Right ventricle myocardium inferior (tissue), 1 donor: ENCODE measurements around the gene ZFP36L2. TPM values are rescaled to one million over a fixed set of nuclear protein-coding genes. Genes with fewer than 3 reads are reported as not detected.
A peak's percentile ranks its signal among the peaks of the same experiment; 100 is the strongest.
"Not testable (repeated sequence)": the region's sequence is repeated elsewhere in the genome, so short reads cannot be mapped to it uniquely, and the experiment has no call there.

Source experiments
- ATAC-seq: fragments of 200-7000 bp; cut with Tn5 transposase; one replicate; pipeline ENCODE4 v1.9.1; 2020; ENCODE audit warnings: mild to moderate bottlenecking, moderate library complexity
- DNase-seq: peaks from one replicate; pipeline ENCODE4 v3.0.0; 2021; ENCODE audit errors: missing footprints
- intact Hi-C: fragments of 100-400 bp; cut with DNase I; formaldehyde crosslinking; loops from one replicate; pipeline ENCODE4 v1.11.0; 2022
- total RNA-seq: library from RNA; stranded (reverse); fragmentation: NEBNext Ultra II Directional; extraction: Animal tissue kit (Norgen Biotek cat#: 25700); gene quantifications from one replicate; pipeline ENCODE4 v1.2.1, GENCODE V29; 2021
- donor health status: DM: no; HTN: yes; CAD: no; lungs with severe emphysema.

Gene ZFP36L2
- total RNA-seq, 1 donor from 2014 or later, result 51.1 TPM

- DNase-seq (no peak), ATAC-seq (no peak)
- intact Hi-C loops, result no loop called here
Measured at GRCh38 chr2:43197588-43197896, 28.9 kb downstream of the ZFP36L2 start.

- intact Hi-C loops, result no loop called here
- no peak for DNase-seq
- no peak for ATAC-seq
Measured at GRCh38 chr2:43196768-43197587, 29.4 kb downstream of the ZFP36L2 start.

DNA sequence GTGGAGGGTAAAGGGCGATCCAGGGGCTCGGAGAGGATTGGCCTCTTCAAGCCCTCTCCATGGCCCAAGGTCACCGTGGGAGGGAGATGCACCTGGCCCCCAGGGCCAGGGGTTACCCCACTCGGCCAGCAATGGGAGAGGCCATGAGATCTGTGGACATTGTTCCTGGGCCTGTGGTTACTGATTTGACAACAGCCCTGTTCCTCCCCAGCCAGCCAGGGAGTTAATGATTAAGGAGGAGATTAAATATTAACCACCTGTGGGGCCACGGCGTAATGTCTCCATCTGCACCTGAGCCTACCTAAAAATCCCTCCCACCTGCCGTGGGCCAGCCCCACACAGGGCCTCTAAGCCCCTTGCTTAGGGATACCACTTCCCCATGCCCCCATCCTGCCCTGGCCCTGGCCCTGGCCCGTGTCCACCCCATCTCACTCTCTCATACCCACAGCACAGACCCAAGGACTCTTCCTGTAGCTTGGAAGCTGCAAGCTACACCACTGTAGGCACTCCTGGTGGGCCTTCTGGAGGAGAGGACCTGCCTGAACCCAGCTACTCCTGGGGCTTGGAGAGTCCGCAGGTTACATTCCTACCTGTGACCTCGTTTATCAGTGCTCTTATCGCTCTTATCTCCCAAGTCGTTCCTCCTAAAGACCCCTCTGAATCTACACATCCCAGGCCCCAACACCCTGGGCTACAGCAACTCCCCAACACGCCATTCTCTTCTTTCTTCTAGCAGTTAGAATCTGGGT, 32.1 kb downstream of the ZFP36L2 start:
- ATAC-seq, result no peak
- no peak for DNase-seq
- intact Hi-C loops, result no loop called here

GRCh38 chr2:43193652-43194120, 32.7 kb downstream of the ZFP36L2 start:
- DNase-seq, result no peak
- ATAC-seq, result no peak
- intact Hi-C loops, result no loop called here

DNA sequence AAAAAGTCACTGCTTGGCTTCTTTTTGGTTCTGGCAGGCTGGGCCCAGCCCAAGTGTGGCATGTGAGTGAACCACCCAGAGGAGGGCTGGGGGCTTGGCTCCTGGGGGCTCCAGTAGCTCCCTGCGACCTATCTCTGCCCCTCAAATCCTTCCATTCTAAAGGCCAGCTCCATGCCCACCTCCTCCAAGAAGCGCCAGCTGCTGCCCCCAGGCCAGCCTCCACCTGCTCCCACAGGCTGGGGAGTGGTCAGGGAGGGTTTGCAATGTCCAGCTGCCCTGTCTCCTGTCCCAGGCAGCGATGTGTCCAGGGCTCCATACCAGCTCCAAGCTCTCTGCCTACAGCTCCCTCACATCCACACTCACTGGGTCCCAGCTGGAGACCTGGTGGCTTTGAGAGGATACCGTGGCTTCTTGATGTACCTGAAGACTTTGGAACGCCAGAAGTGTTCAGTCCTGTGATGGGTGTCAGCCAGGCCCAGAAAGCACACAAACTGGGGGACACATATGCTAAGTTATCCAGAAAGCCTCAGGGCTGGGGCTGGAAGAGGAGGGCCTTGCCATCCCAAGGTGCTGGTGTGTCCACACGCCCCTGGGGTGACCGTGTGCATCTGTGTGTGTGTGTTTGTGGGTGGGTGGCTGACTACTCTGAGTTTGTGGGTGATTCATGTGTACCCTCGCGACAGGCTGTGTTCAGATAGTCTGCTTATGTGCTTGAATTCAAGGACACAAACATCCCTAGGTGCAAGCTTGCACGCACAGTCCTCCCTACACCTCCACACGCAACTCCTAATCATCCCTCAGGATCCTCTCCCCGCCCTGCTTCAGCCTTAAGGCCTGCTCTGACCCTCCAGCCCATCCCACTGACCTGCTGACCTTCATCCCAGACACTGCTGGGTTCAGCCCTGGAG, 33.4 kb downstream of the ZFP36L2 start:
- intact Hi-C loops, result no loop called here
- ATAC-seq, result no peak
- no peak for DNase-seq

DNA sequence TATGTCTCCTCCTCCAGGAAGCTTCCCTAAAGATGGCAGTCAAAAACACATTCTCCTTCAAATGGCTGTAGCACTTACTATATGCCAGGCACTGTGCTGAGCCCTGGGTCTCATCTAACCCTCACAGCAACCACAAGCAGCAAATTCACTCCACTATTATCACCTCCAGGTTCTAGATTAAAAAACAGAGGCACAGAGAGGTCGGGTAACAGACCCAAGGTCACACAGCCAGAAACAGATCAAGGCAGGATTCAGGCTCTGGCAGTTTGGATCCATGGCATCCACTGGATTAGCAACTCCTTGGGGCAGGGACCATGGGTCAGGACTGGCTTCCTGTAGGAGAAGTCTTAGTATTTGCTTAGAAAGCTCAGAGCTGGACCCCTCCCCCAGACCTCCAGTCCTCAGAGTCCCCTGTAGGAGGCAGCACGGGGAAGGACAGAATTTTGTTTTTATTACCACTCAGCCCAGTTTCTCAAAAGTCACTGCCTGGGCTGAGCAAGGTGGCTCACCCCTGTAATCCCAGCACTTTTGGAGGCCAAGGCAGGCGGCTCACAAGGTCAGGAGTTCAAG, 34.4 kb downstream of the ZFP36L2 start:
- ATAC-seq, result no peak
- no peak for DNase-seq
- intact Hi-C loops, result no loop called here

DNA sequence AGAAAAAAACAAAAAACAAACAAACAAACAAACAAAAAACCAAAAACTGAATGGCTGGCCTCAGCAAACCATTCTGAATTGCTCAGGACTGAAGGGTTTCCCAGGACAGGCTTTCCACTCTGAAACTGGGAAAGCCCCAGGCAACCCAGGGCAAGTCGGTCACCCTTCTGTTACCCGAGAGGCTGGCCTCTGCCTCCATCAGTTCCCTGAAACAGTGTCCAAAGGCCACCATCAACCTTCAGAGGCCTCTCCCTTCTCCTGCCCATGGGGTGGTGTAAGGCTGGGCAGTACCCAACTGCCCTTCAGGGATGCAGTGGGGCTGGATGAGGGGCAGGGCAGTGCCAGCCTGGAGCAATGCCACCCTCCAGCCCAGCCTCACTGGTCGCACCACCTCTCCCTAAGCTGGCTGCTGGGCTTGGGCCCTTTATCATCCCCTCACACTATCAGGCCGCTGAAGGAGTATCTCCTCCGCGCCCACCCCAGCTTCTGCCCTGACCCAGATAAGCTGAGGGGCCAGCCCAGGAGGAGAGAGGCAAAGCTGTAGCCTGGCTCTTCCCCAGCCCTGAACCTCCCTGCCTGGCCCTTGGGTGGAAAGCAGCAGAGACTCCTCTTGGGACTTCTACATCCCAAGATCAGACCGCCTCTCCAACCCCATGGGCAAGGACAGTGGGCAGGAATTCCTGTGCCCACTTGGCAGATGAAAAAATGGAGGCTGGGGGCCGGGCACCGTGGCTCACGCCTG, 35.9 kb downstream of the ZFP36L2 start:
- no peak for ATAC-seq
- no peak for DNase-seq
- intact Hi-C loops, result no loop called here

DNA sequence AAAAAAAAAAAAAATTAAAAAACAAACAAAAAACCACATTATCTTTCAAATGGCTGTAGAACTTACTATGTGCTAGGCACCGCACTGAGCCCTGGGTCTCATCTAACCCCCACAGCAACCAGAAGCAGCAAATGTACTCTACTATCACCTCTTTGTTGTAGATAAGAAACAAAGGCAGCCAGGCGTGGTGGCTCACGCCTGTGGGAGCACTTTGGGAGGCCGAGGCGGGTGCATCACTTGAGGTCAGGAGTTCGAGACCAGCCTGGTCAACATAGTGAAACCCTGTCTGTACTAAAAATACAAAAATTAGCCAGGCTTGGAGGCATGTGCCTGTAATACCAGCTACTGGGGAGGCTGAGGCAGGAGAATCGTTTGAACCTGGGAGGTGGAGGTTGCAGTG, 36.5 kb downstream of the ZFP36L2 start:
- intact Hi-C loops, DNase-seq, ATAC-seq: not testable (repeated sequence)

DNA sequence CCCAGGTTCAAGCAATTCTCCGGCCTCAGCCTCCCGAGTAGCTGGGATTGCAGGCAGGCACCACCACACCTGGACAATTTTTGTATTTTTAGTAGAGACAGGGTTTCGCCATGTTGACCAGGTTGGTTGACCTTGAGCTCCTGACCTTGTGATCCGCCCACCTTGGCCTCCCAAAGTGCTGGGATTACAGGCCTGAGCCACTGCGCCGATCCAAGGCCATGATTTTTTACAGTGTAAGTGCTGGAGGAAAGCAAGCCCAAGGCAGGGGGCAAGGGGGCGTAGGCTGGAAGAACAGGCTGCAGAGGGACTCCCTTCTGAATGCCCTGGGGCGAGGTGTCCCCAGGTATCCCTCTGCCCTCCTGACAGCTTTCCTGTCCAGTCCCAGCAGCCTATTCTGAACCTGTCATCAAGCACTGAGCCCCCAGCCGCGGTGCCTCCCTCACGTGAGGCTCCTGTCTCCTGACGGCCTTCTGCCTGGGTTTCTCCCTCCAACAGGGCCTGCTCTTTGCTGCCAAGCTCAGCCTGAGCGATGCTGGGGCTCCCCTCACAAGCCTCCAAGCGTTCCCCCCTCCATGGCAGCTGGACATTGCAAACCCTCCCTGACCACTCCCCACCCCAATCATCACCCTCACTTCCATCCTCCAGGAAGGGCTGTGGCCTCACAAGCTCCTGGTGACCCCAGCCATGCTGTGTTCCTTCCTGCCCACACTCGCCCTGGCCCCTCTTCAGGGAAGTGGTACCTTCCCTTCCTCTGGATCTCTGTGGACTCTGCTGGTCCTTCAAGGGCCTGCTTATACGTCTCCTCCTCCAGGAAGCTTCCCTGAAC, 37.6 kb downstream of the ZFP36L2 start:
- ATAC-seq, result no peak
- intact Hi-C loops, result no loop called here
- no peak for DNase-seq

- no peak for DNase-seq
- peak; percentile 61 for ATAC-seq
Measured at GRCh38 chr2:43186679-43187374, 39.6 kb downstream of the ZFP36L2 start.

DNA sequence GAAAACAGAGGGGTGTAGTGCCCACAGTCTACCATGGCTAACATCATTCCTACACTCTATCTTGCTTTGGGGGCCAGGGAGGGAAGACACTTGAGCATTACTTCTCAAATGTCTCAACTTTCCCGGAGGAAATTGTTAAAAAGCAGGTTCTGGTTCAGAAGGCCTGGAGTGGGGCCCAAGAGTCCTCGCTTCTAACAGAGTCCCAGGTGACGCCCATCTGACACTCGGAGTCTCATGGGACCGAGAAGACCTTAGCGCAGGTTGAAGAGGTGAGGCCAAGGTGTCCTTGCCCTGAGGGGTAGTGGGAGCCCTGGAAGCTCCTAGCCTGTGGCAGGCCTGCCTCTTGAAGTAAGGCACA, 40.1 kb downstream of the ZFP36L2 start:
- no peak for DNase-seq
- ATAC-seq, result no peak
- intact Hi-C loops, result no loop called here

More at GRCh38 chr2:43186679-43187374, 39.6 kb downstream of the ZFP36L2 start:
- intact Hi-C loops, result no loop called here

DNA sequence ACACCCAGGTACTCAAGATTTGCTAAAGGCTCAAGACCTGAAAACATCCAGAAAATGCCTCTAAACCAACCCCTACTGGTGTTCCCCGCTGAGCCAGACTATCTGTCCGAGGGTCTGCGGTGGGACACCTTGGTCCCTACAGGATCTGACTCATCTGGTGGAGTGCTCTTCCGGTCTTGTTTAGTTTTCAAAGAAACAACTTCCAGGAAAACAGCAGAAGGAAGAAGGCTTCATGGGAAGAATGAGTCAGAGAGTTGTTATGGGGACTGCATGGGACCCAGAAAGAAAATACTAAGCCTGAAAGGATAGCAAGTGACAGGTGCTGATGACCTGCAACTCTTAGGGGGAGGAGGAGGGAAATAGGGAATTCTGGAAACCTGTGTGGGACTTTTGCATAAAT, 41.3 kb downstream of the ZFP36L2 start:
- intact Hi-C loops, result no loop called here
- DNase-seq, result no peak
- no peak for ATAC-seq

DNA sequence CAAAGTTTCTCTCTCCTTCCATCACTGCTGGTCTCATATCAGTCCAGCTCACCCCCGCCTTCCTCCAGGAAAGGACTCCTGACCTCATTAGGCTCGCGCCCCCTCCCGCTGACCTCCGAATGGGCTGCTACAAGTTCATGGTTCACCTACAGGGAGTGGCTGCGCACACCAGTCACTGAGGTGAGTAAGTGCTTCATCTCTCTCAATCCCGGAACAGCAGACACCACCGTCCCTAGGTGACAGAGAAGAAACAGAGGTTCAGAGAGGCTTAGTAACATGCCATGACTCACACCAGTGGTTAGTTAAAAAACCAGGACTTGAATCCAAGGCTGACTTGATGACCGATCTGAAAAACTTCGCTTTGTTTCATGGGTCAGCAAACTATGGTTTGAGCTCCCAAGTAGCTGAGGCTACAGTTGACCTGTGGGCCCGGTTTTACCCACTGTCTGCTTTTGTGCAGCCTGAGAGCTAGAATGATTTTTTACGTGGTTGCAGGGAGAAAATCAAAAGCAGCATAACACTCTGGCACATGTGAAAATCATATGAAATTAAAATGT, 42.0 kb downstream of the ZFP36L2 start:
- intact Hi-C loops, result no loop called here
- DNase-seq, result no peak
- ATAC-seq, result no peak

DNA sequence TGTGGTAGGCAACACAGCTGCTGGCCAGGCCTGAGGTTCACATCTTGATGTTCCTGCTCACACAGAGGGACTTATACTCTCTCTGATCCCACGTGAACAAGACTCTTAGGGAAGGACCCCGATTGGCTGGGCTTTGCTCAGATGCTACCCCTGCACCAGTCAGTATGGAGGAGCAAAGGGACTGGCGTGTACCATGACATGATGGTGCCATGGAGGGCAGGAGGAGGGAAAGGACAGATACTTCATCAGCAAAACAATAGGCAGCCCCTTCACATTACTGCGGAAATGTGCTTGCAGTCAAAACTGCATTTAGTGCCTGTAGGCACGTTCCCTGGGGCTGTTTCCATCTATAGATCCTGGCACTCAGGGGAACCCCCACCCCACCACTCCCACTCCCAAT, 42.7 kb downstream of the ZFP36L2 start:
- DNase-seq (no peak), ATAC-seq (no peak)
- intact Hi-C loops, result no loop called here

DNA sequence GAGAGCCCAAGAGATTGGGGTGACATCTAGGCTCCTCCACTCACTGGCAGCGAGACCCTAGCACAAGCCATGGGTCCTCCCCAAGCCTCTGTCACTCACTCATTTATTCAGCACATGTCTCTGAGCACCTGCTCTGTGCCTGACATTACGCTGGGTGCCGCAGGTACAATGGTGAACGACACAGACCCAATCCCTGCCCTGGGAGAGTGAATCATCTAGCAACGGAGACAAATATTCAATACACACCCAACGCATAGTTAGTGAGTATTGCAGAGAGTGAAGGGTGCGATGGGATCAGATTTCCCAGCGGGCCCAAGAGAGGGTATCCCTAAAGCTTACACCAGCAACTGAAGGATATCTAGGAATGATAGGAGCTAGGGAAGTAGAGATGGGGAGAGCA, 45.5 kb downstream of the ZFP36L2 start:
- no peak for ATAC-seq
- no peak for DNase-seq
- intact Hi-C loops, result no loop called here

GRCh38 chr2:43179942-43180341, 46.5 kb downstream of the ZFP36L2 start:
- ATAC-seq (no peak), DNase-seq (no peak)
- intact Hi-C loops, result loop anchor here (5.0 kb wide), 1 partner anchor 37 kb away; no protein-coding TSS in a partner anchor
